OCI-LY7 (cell line): ENCODE measurements around the gene BACE1. TPM values are rescaled to one million over a fixed set of nuclear protein-coding genes. Genes with fewer than 3 reads are reported as not detected.

Experiments
- BruUV-seq: library from RNA; stranded (reverse); fragments of 400-500 nt; replicated peaks from 2 replicates; lab custom pipeline; 2021; lab: Mats Ljungman, UMichigan
- CTCF ChIA-PET: fragments of 300-600 bp; sonication (Branson Sonifier 250); formaldehyde crosslinking; loops from one replicate; lab custom pipeline; 2022; ENCODE audit warnings: antibody characterized with exemption; ENCODE audit not compliant: unreplicated experiment; lab: Charles Lee
- POLR2A ChIA-PET: fragments of 300-600 bp; sonication (Branson Sonifier 250); formaldehyde crosslinking; loops from one replicate; lab custom pipeline; 2022; ENCODE audit warnings: antibody characterized with exemption; lab: Charles Lee
- DNase-seq: peaks from one replicate; pipeline ENCODE4 v3.0.0-alpha.2; 2015; ENCODE audit warnings: low spot score
- H2AFZ ChIP-seq: fragments of 200-600 bp; sonication (generic), shearing (Covaris generic); 2 replicates; pipeline ENCODE4 v1.6.1; 2014; ENCODE audit warnings: mild to moderate bottlenecking, antibody characterized with exemption, low read length, moderate library complexity
- H3K27ac ChIP-seq: fragments of 200-600 bp; sonication (generic); 2 replicates; pipeline ENCODE4 v1.5.1; 2014; ENCODE audit warnings: mixed run types, low read depth, mild to moderate bottlenecking, moderate library complexity, low read length, inconsistent platforms; ENCODE audit not compliant: poor library complexity, severe bottlenecking
- H3K36me3 ChIP-seq: fragments of 200-600 bp; sonication (generic); 2 replicates; pipeline ENCODE4 v1.6.1; 2014; ENCODE audit warnings: mild to moderate bottlenecking, antibody characterized with exemption, low read length, moderate library complexity, mixed read lengths; ENCODE audit not compliant: insufficient read depth
- H3K4me1 ChIP-seq: fragments of 200-600 bp; sonication (generic); 2 replicates; pipeline ENCODE4 v1.5.1; 2014; ENCODE audit warnings: mild to moderate bottlenecking, low read length; ENCODE audit not compliant: insufficient read depth, poor library complexity, severe bottlenecking
- H3K4me2 ChIP-seq: fragments of 200-600 bp; sonication (generic); 2 replicates; pipeline ENCODE4 v1.6.1; 2014; ENCODE audit warnings: mild to moderate bottlenecking, low read length
- H3K4me3 ChIP-seq: fragments of 200-600 bp; sonication (generic); 2 replicates; pipeline ENCODE4 v1.5.1; 2014; ENCODE audit warnings: mild to moderate bottlenecking, low read depth, low read length; ENCODE audit not compliant: poor library complexity, severe bottlenecking
- H3K79me2 ChIP-seq: fragments of 200-600 bp; sonication (generic); 2 replicates; pipeline ENCODE4 v1.6.1; 2016; ENCODE audit warnings: low read depth, mild to moderate bottlenecking, low read length, moderate library complexity, mixed read lengths; ENCODE audit not compliant: insufficient read depth
- H3K9me2 ChIP-seq: fragments of 200-600 bp; sonication (generic); 2 replicates; pipeline ENCODE4 v1.6.1; 2016; ENCODE audit warnings: mild to moderate bottlenecking, low read length, mixed read lengths; ENCODE audit not compliant: insufficient read depth
- H3K9me3 ChIP-seq: fragments of 200-600 bp; sonication (generic); 2 replicates; pipeline ENCODE4 v1.6.1; 2014; ENCODE audit warnings: mild to moderate bottlenecking, mixed run types, low read length, mixed read lengths
- H4K20me1 ChIP-seq: fragments of 200-600 bp; sonication (generic); 2 replicates; pipeline ENCODE4 v1.6.1; 2014; ENCODE audit warnings: mild to moderate bottlenecking, antibody characterized with exemption, low read length, moderate library complexity, mixed read lengths; ENCODE audit not compliant: insufficient read depth
- EZH2phosphoT487 ChIP-seq: fragments of 200-600 bp; sonication (generic); IDR thresholded peaks from 2 replicates; pipeline ENCODE4 v1.6.1; 2018; ENCODE audit warnings: low read depth, borderline replicate concordance, mild to moderate bottlenecking, mixed run types, antibody characterized with exemption, low read length, moderate library complexity, mixed read lengths
- intact Hi-C: fragments of 100-400 bp; cut with micrococcal nuclease; formaldehyde crosslinking; loops from one replicate; pipeline ENCODE4 v1.10.0; 2022; ENCODE audit not compliant: unreplicated experiment
- total RNA-seq, 2 experiments: library from RNA; depleted of rRNA in 1 of 2; stranded (reverse); fragments of >200 nt in 1 of 2; shearing (Covaris generic) in 1 of 2; gene quantifications; 2 replicates each; pipeline ENCODE4 v1.2.3, GENCODE V29; 2014 to 2022
- TF ChIP-seq, protein P1 (sequence below): fragments of 200-600 bp; sonication (generic); conservative IDR thresholded peaks from 2 replicates; pipeline ENCODE4 v1.5.1; 2014; ENCODE audit warnings: mild to moderate bottlenecking, antibody characterized with exemption, low read length, moderate library complexity, mixed read lengths

The BACE1 gene
- total RNA-seq, 2 experiments from 2014 or later, result not detected

DNA sequence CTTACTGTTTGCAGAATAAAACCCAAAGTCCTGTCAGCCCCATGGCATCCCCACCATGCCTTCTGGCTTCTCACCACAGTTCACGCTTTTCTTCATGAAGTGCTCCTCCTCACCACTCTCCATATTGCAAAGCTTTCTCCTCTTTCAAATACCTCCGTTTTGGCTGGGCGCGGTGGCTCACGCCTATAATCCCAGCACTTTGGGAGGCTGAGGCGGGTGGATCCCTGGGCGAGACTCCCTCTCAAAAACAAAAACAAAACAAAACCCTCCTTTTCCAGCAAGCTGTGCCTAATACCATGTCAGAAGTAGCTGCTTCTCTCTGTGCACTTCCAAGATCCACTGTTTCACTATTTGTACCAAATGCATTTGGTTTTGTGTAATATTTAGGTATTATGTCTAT is 6.7 kb downstream of the BACE1 start:
- no peak overlapping the region for H3K27ac ChIP-seq
- H2AFZ ChIP-seq, result no peak overlapping the region
- TF ChIP-seq, protein P1, sequence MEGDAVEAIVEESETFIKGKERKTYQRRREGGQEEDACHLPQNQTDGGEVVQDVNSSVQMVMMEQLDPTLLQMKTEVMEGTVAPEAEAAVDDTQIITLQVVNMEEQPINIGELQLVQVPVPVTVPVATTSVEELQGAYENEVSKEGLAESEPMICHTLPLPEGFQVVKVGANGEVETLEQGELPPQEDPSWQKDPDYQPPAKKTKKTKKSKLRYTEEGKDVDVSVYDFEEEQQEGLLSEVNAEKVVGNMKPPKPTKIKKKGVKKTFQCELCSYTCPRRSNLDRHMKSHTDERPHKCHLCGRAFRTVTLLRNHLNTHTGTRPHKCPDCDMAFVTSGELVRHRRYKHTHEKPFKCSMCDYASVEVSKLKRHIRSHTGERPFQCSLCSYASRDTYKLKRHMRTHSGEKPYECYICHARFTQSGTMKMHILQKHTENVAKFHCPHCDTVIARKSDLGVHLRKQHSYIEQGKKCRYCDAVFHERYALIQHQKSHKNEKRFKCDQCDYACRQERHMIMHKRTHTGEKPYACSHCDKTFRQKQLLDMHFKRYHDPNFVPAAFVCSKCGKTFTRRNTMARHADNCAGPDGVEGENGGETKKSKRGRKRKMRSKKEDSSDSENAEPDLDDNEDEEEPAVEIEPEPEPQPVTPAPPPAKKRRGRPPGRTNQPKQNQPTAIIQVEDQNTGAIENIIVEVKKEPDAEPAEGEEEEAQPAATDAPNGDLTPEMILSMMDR, result no peak
- no peak for TF ChIP-seq EZH2phosphoT487
- no peaks in the 10 kb centered on the region for H3K79me2 ChIP-seq
- BruUV-seq, result no TSS peak
- intact Hi-C loops, result no loop called here
- H4K20me1 ChIP-seq, result no peaks in the 10 kb centered on the region
- no peak overlapping the region for H3K4me3 ChIP-seq
- H3K36me3 ChIP-seq, result no peaks in the 10 kb centered on the region
- DNase-seq, result no peak
- H3K4me2 ChIP-seq, result no peak overlapping the region
- no peaks in the 10 kb centered on the region for H3K4me1 ChIP-seq
- POLR2A ChIA-PET, result no interaction called here
- no peaks in the 10 kb centered on the region for H3K9me3 ChIP-seq
- H3K9me2 ChIP-seq, result no peaks in the 10 kb centered on the region
- CTCF ChIA-PET, result no interaction called here

DNA sequence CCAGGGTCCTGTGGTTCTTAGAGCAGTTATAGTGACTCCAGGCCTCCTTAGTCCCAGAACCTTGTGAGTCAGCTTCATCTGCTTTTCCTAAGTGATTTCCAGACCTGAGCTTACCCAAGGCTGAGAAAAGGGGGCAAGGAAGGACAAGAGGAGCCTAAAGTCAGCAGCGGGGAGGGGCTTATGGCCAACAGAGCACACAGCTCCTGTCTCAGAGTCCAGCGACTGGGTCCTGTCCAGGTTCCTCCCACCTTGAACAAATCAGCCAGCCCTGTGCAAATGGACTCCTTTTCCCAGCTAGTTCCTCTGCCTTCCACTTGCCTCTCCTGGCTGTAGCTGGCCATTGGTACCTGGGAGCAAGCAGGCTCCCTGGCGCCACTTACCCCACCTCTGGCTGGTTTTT is 10.9 kb downstream of the BACE1 start:
- no TSS peak for BruUV-seq
- ChIA-PET CTCF (no interaction called here), POLR2A (interaction anchor here (0.7 to 0.8 kb wide), 2 partner anchors 15 to 62 kb away, joined by 3 read pairs; no protein-coding TSS in a partner anchor)
- no peaks in the 10 kb centered on the region for H3K9me3 ChIP-seq
- no peak overlapping the region for H3K27ac ChIP-seq
- intact Hi-C loops, result no loop called here
- no peaks in the 10 kb centered on the region for H3K79me2 ChIP-seq
- no peak overlapping the region for H3K4me3 ChIP-seq
- H3K9me2 ChIP-seq, result no peaks in the 10 kb centered on the region
- no peaks in the 10 kb centered on the region for H3K4me1 ChIP-seq
- no peaks in the 10 kb centered on the region for H3K36me3 ChIP-seq
- H4K20me1 ChIP-seq, result no peaks in the 10 kb centered on the region
- TF ChIP-seq, protein P1, result no peak
- no peak for TF ChIP-seq EZH2phosphoT487
- no peak overlapping the region for H2AFZ ChIP-seq
- no peak overlapping the region for H3K4me2 ChIP-seq
- no peak for DNase-seq

DNA sequence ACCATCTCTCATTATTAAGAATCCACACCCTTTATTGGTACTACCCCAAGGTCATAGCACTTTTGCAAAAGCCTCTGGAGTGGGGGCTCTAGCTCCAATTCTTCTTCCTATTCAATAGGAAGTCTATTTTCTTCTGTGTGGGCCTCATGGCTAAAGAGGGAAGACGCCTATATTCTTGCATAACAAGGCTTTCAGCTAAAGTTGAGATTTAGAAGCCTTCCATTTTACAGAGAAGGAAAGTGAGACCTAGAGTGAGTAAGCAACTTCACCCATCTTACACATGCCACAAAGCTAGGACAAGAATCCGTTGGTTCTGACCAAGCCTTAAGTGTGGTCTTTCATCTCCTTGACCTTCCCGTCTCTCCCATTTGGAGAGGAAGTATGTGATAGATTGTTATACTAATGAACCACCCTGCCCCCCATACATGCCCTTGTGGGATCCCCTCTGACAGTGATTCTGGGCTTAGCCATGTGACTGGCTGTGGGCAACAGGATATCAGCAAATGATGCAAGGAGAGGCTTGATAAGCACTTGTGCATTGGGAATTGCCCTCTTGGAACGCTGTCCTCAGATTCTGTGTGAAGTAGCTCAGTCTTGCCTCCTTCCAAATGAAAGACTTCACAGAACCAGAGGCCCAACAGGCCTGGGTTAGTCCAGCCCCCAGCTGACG is 12.3 kb downstream of the BACE1 start:
- no peak for DNase-seq
- ChIA-PET POLR2A (interaction anchor here (0.8 kb wide), 1 partner anchor 63 kb away, joined by 4 read pairs; no protein-coding TSS in a partner anchor), CTCF (no interaction called here)
- no peak overlapping the region for H3K27ac ChIP-seq
- TF ChIP-seq EZH2phosphoT487, result no peak
- TF ChIP-seq, protein P1, result no peak
- H2AFZ ChIP-seq, result no peak overlapping the region
- no peak overlapping the region for H3K4me3 ChIP-seq
- no peaks in the 10 kb centered on the region for H3K9me3 ChIP-seq
- H3K79me2 ChIP-seq, result no peaks in the 10 kb centered on the region
- H4K20me1 ChIP-seq, result no peaks in the 10 kb centered on the region
- intact Hi-C loops, result no loop called here
- no peaks in the 10 kb centered on the region for H3K4me1 ChIP-seq
- H3K9me2 ChIP-seq, result no peaks in the 10 kb centered on the region
- H3K4me2 ChIP-seq, result no peak overlapping the region
- H3K36me3 ChIP-seq, result no peaks in the 10 kb centered on the region
- no TSS peak for BruUV-seq
